NT2/D1 (cell line): ENCODE data around the gene TFF1.

ENCODE experiments used
- YY1 ChIP-seq: IDR thresholded peaks from 2 replicates; pipeline ENCODE4 v1.6.1; 2011; ENCODE audit not compliant: insufficient read length, insufficient read depth
- ZNF274 ChIP-seq: IDR thresholded peaks from 2 replicates; pipeline ENCODE4 v1.6.1; 2011; ENCODE audit warnings: mild to moderate bottlenecking, low read depth, low read length

DNA sequence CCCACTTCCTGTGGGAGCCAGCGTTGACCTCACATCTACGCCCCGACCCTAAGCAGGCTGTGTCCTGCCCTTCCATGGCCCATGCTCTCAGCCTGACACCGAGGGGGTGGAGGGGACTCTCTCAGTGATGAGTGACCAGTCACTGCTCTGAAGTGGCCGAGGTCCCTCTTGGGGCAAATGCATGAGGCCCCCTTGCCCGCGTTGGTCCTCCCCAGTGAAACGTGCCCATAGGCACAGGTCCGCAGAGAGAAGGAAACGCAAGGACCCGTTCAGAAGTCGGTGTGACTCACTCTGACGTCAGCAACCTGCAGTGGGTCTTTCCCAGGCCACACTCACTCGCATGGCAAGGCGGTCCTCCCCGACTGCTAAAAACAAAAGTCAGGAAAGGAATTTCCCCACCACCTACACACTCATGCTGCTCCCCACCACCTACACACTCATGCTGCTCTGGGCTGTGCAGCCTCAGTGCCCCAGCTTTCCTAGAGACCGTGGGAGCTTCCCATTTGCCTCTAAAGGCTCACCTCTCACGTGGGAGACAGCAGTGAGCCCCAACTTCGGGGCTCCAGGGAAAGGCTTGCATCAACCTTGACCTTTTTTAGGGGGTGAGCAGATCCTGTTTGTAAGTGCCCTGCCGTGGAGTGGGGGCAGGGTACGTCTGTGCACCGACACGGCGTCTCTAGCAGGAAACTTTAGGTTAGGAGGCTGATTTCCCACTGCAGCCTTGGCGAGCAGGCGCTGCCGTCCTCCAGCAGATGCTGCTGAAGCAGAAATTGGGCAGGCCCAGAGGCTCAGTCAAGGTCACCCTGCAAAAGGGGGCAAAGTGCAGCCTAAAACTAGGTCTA is 48.8 kb upstream of the TFF1 start:
- no peak for TF ChIP-seq YY1
- TF ChIP-seq ZNF274, result no peak
